Neural cell (in vitro differentiated cells): ENCODE data around the gene TMF1. TPM values are rescaled to one million over a fixed set of nuclear protein-coding genes. Genes with fewer than 3 reads are reported as not detected.

Experiments
- H2AFZ ChIP-seq: fragments of 200-600, 300-800 bp; sonication (generic), shearing (Covaris generic); 2 replicates; pipeline ENCODE4 v1.6.0; 2014; ENCODE audit warnings: low read depth, mild to moderate bottlenecking, antibody characterized with exemption, low read length, moderate library complexity
- H3F3A ChIP-seq: fragments of 200-600 bp; shearing (Covaris generic); 2 replicates; pipeline ENCODE4 v1.6.1; 2016; ENCODE audit warnings: mild to moderate bottlenecking, moderate library complexity, mixed read lengths, antibody characterized with exemption, low read length; ENCODE audit not compliant: insufficient read depth, poor library complexity, severe bottlenecking
- H3K27ac ChIP-seq: fragments of 200-600, 300-800 bp; sonication (generic), shearing (Covaris generic); 2 replicates; pipeline ENCODE4 v1.5.1; 2014; ENCODE audit warnings: mild to moderate bottlenecking, low read length, moderate library complexity
- H3K27me3 ChIP-seq: fragments of 300-800, 200-600 bp; sonication (generic), shearing (Covaris generic); 2 replicates; pipeline ENCODE4 v1.6.0; 2014; ENCODE audit warnings: mild to moderate bottlenecking, low read depth, low read length, moderate library complexity; ENCODE audit not compliant: insufficient read depth
- H3K36me3 ChIP-seq: fragments of 300-800, 200-600 bp; sonication (generic), shearing (Covaris generic); 2 replicates; pipeline ENCODE4 v1.5.1; 2014; ENCODE audit warnings: mild to moderate bottlenecking, antibody characterized with exemption, low read length, moderate library complexity; ENCODE audit not compliant: insufficient read depth
- H3K4me2 ChIP-seq: fragments of 300-800, 200-600 bp; sonication (generic), shearing (Covaris generic); 2 replicates; pipeline ENCODE4 v1.6.0; 2014; ENCODE audit warnings: mild to moderate bottlenecking, low read length
- H3K4me3 ChIP-seq: fragments of 300-800, 200-600 bp; sonication (generic), shearing (Covaris generic); 2 replicates; pipeline ENCODE4 v1.5.1; 2014; ENCODE audit warnings: mild to moderate bottlenecking, low read length, moderate library complexity
- H3K79me2 ChIP-seq: fragments of 200-600 bp; shearing (Covaris generic); replicated peaks from 2 replicates; pipeline ENCODE4 v1.6.0; 2014; ENCODE audit warnings: mild to moderate bottlenecking, low read length, moderate library complexity; ENCODE audit not compliant: insufficient read depth
- H3K9ac ChIP-seq: fragments of 300-800, 200-600 bp; sonication (generic), shearing (Covaris generic); 2 replicates; pipeline ENCODE4 v1.6.1; 2016; ENCODE audit warnings: mild to moderate bottlenecking, low read length, mixed read lengths
- H3K9me2 ChIP-seq: fragments of 200-600 bp; shearing (Covaris generic); 2 replicates; pipeline ENCODE4 v1.6.1; 2016; ENCODE audit warnings: mild to moderate bottlenecking, low read length, mixed read lengths; ENCODE audit not compliant: insufficient read depth
- H3K9me3 ChIP-seq: fragments of 200-600, 300-800 bp; sonication (generic), shearing (Covaris generic); 2 replicates; pipeline ENCODE4 v1.6.1; 2016; ENCODE audit warnings: mild to moderate bottlenecking, mixed run types, low read length, moderate library complexity, mixed read lengths
- H4K20me1 ChIP-seq: fragments of 200-600 bp; shearing (Covaris generic); 2 replicates; pipeline ENCODE4 v1.6.1; 2016; ENCODE audit warnings: mild to moderate bottlenecking, mixed run types; ENCODE audit not compliant: insufficient read depth
- EP300 ChIP-seq: fragments of 450-650 bp; conservative IDR thresholded peaks from 2 replicates; pipeline ENCODE4 v1.6.1; 2014; ENCODE audit warnings: antibody characterized with exemption, mild to moderate bottlenecking, moderate library complexity; ENCODE audit not compliant: poor library complexity, severe bottlenecking
- EZH2 ChIP-seq: fragments of 200-600, 300-800 bp; shearing (Covaris generic), sonication (generic); IDR thresholded peaks from 2 replicates; pipeline ENCODE4 v1.6.1; 2014; ENCODE audit warnings: antibody characterized with exemption, low read length, borderline replicate concordance, mild to moderate bottlenecking; ENCODE audit not compliant: insufficient read depth, poor library complexity, severe bottlenecking
- MXI1 ChIP-seq: fragments of 450-650 bp; conservative IDR thresholded peaks from 2 replicates; pipeline ENCODE4 v1.6.1; 2014; ENCODE audit warnings: antibody characterized with exemption, mild to moderate bottlenecking; ENCODE audit not compliant: poor library complexity, severe bottlenecking
- POLR2AphosphoS5 ChIP-seq: IDR thresholded peaks from 2 replicates; pipeline ENCODE4 v1.6.1; 2012
- RAD21 ChIP-seq: fragments of 450-650 bp; conservative IDR thresholded peaks from 2 replicates; pipeline ENCODE4 v1.6.1; 2014; ENCODE audit warnings: antibody characterized with exemption, mild to moderate bottlenecking, moderate library complexity
- SMC3 ChIP-seq: fragments of 450-650 bp; conservative IDR thresholded peaks from 2 replicates; pipeline ENCODE4 v1.6.1; 2014; ENCODE audit warnings: antibody characterized with exemption, mild to moderate bottlenecking, moderate library complexity; ENCODE audit not compliant: poor library complexity
- TAF1 ChIP-seq: IDR thresholded peaks from 2 replicates; pipeline ENCODE4 v1.6.1; 2012; ENCODE audit warnings: low read depth
- polyA plus RNA-seq: library from polyadenylated mRNA; depleted of rRNA; stranded (reverse); fragments of >200 nt; gene quantifications from 2 replicates; pipeline ENCODE4 v1.2.3, GENCODE V29; 2014
- TF ChIP-seq, protein P1 (sequence below): fragments of 450-650 bp; IDR thresholded peaks from 2 replicates; pipeline ENCODE4 v1.5.1; 2014; ENCODE audit warnings: antibody characterized with exemption, mild to moderate bottlenecking, moderate library complexity; ENCODE audit not compliant: poor library complexity, severe bottlenecking
- TF ChIP-seq, protein P2 (sequence below): IDR thresholded peaks from 2 replicates; pipeline ENCODE4 v1.6.1; 2012; ENCODE audit warnings: borderline replicate concordance

Gene TMF1
- polyA plus RNA-seq, 1 donor from 2014 or later: 21.4 TPM

DNA sequence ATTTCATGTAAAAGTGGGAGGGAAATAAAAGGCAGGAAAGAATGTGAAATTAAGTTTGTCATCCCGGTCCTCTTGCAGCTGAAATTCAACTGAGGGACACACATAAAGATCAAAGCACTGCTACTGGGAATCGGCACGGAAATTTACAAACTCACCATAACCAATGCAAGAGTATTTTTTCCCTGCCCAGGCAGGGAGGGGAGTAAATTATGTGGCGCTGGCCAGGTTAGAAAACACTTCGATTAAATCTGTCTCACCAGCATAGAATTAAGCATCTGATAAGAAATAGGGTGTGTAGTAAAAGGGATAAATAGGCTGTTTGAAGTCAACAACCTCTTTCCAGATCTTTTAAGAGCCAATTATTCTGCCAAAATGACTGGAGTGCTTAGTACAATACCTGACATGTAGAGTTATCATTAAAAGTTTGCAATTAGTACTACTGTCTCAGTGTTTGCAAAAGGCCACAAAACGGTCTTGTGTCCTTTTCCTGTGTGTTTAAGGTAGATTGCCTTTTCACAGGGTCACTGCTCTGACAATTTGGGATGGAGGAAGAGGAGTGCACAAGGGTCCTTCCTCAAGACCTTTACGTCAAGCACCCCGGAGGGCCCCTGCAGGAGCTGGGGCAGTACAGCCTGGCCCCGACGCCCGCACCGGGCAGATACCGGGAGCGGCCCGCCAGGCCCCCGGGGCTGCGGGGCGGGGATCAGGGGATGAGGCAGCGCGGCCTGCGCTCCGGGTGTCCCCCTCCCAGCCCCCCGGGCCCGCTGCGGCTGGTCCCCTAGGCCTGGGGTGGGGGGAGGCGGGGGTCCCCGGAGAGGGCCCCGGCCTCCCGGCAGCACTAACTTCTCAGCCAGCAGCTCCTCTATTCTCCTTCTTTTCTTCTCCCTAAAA, 27.4 kb upstream of the TMF1 start:
- Histone ChIP-seq H3K4me3 (peak overlapping the region; percentile 88), H3F3A (no peaks in the 10 kb centered on the region), H4K20me1 (no peaks in the 10 kb centered on the region), H2AFZ (peak overlapping the region; percentile 25), H3K9me3 (no peaks in the 10 kb centered on the region), H3K27me3 (no peaks in the 10 kb centered on the region), H3K9me2 (no peaks in the 10 kb centered on the region), H3K27ac (peak overlapping the region; percentile 47), H3K9ac (peak overlapping the region; percentile 80), H3K4me2 (peak overlapping the region; percentile 78), H3K79me2 (peaks cover 46% of the 10 kb centered on the region), H3K36me3 (no peaks in the 10 kb centered on the region)
- TF ChIP-seq MXI1 (peak; percentile 19), POLR2AphosphoS5 (no peak)

DNA sequence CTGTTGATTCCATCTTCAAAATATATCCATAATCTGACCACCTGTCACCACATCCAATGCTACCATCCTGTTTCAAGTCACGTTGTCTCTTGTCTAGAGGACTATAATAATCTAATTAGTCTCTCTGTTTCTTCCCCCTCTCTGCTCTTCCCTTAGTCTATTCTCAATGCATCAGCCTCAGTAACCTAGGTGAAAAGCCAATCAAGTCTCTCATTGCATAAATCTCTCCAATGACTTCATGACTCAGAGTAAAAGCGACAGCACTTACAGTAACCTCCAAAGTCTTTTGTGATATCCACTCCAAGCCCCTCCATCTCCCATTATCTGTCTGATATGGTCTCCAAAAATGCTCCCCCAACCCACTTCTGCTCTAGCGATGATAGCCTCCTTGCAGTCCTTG, 20.8 kb upstream of the TMF1 start:
- no peak overlapping the region for H3K4me3 ChIP-seq
- H3K9me3 ChIP-seq: no peaks in the 10 kb centered on the region
- no peaks in the 10 kb centered on the region for H4K20me1 ChIP-seq
- TF ChIP-seq, protein P1, sequence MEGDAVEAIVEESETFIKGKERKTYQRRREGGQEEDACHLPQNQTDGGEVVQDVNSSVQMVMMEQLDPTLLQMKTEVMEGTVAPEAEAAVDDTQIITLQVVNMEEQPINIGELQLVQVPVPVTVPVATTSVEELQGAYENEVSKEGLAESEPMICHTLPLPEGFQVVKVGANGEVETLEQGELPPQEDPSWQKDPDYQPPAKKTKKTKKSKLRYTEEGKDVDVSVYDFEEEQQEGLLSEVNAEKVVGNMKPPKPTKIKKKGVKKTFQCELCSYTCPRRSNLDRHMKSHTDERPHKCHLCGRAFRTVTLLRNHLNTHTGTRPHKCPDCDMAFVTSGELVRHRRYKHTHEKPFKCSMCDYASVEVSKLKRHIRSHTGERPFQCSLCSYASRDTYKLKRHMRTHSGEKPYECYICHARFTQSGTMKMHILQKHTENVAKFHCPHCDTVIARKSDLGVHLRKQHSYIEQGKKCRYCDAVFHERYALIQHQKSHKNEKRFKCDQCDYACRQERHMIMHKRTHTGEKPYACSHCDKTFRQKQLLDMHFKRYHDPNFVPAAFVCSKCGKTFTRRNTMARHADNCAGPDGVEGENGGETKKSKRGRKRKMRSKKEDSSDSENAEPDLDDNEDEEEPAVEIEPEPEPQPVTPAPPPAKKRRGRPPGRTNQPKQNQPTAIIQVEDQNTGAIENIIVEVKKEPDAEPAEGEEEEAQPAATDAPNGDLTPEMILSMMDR: no peak
- TF ChIP-seq POLR2AphosphoS5 (no peak), EZH2 (no peak), MXI1 (no peak), EP300 (no peak), RAD21 (no peak), TAF1 (no peak), SMC3 (no peak)
- TF ChIP-seq, protein P2, sequence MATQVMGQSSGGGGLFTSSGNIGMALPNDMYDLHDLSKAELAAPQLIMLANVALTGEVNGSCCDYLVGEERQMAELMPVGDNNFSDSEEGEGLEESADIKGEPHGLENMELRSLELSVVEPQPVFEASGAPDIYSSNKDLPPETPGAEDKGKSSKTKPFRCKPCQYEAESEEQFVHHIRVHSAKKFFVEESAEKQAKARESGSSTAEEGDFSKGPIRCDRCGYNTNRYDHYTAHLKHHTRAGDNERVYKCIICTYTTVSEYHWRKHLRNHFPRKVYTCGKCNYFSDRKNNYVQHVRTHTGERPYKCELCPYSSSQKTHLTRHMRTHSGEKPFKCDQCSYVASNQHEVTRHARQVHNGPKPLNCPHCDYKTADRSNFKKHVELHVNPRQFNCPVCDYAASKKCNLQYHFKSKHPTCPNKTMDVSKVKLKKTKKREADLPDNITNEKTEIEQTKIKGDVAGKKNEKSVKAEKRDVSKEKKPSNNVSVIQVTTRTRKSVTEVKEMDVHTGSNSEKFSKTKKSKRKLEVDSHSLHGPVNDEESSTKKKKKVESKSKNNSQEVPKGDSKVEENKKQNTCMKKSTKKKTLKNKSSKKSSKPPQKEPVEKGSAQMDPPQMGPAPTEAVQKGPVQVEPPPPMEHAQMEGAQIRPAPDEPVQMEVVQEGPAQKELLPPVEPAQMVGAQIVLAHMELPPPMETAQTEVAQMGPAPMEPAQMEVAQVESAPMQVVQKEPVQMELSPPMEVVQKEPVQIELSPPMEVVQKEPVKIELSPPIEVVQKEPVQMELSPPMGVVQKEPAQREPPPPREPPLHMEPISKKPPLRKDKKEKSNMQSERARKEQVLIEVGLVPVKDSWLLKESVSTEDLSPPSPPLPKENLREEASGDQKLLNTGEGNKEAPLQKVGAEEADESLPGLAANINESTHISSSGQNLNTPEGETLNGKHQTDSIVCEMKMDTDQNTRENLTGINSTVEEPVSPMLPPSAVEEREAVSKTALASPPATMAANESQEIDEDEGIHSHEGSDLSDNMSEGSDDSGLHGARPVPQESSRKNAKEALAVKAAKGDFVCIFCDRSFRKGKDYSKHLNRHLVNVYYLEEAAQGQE: no peak
- no peaks in the 10 kb centered on the region for H3K36me3 ChIP-seq
- no peaks in the 10 kb centered on the region for H3K27me3 ChIP-seq
- H3F3A ChIP-seq: no peaks in the 10 kb centered on the region
- H3K4me2 ChIP-seq: no peak overlapping the region
- H3K9ac ChIP-seq: no peak overlapping the region
- H3K79me2 ChIP-seq: peaks cover 28% of the 10 kb centered on the region
- no peaks in the 10 kb centered on the region for H3K9me2 ChIP-seq
- H2AFZ ChIP-seq: no peak overlapping the region
- H3K27ac ChIP-seq: no peak overlapping the region
